ENCODE results near the gene PUS3. TPM values are rescaled to one million over a fixed set of nuclear protein-coding genes. Genes with fewer than 3 reads are reported as not detected.

Gene PUS3
- total RNA-seq, 1 experiment from 2014 or later = 18.6 TPM

GRCh38 chr11:125945011-125945796 lies 42.2 kb upstream of the PUS3 start:
- TF ChIP-seq MYBL2 (CRISPR knock-in tag; IDR thresholded peaks at IDR 0.05) (no peak), SP1 (CRISPR knock-in tag; conservative IDR thresholded peaks at IDR 0.05) (no peak), FOXJ3 (CRISPR knock-in tag; IDR thresholded peaks at IDR 0.05; ENCODE audit: borderline replicate concordance) (no peak), SMAD4 (CRISPR knock-in tag; IDR thresholded peaks at IDR 0.05) (no peak), EMX1 (CRISPR knock-in tag; IDR thresholded peaks at IDR 0.05) (no peak), ZNF317 (CRISPR knock-in tag; IDR thresholded peaks at IDR 0.05; ENCODE audit: borderline replicate concordance, low read depth) (no peak), IRF2 (CRISPR knock-in tag; IDR thresholded peaks at IDR 0.05; ENCODE audit: borderline replicate concordance, low read depth) (no peak), ZBTB21 (CRISPR knock-in tag; IDR thresholded peaks at IDR 0.05; ENCODE audit: borderline replicate concordance) (no peak)
- no peaks in the 10 kb centered on the region; the same call in 1 of the 2 replicates for H3K27me3 Mint-ChIP-seq (ENCODE audit: low read depth)
- H3K4me1 Mint-ChIP-seq = peaks cover 18% of the 10 kb centered on the region
- POLR2A ChIA-PET = interaction anchor here (1.2 kb wide), 1 partner anchor 249 kb away, joined by 3 read pairs; no protein-coding TSS in a partner anchor
- CTCF ChIA-PET = interaction anchor here (0.5 to 2.8 kb wide), 3 partner anchors 11 to 294 kb away, joined by 4 to 9 read pairs (median 4); no protein-coding TSS in a partner anchor
- H3K27ac Mint-ChIP-seq = no peak overlapping the region; the same call in 1 of the 2 replicates
- ATAC-seq = no peak
- DNase-seq (ENCODE audit: low spot score) = no peak
- no peaks in the 10 kb centered on the region for H3K9me3 Mint-ChIP-seq
- no peaks in the 10 kb centered on the region for H3K36me3 Mint-ChIP-seq
- no peak overlapping the region for H3K4me3 Mint-ChIP-seq

GRCh38 chr11:125944350-125945010 lies 41.5 kb upstream of the PUS3 start:
- POLR2A ChIA-PET = interaction anchor here (1.2 kb wide), 1 partner anchor 249 kb away, joined by 3 read pairs; no protein-coding TSS in a partner anchor

More at GRCh38 chr11:125944350-125945010, 41.5 kb upstream of the PUS3 start:
- H3K9me3 Mint-ChIP-seq = no peaks in the 10 kb centered on the region
- no peaks in the 10 kb centered on the region for H3K36me3 Mint-ChIP-seq
- DNase-seq (ENCODE audit: low spot score) (no peak), ATAC-seq (no peak)
- H3K4me3 Mint-ChIP-seq = no peak overlapping the region
- CTCF ChIA-PET = interaction anchor here (1.1 to 2.8 kb wide), 2 partner anchors 12 to 117 kb away, joined by 4 to 9 read pairs; no protein-coding TSS in a partner anchor
- TF ChIP-seq ZNF138 (CRISPR knock-in tag; conservative IDR thresholded peaks at IDR 0.05) = no peak
- no peak for TF ChIP-seq ZBTB43 (CRISPR knock-in tag; IDR thresholded peaks at IDR 0.05)
- no peak for TF ChIP-seq EMX1 (CRISPR knock-in tag; IDR thresholded peaks at IDR 0.05)
- no peak for TF ChIP-seq NR2C2 (CRISPR knock-in tag; IDR thresholded peaks at IDR 0.05)
- TF ChIP-seq CBFB (CRISPR knock-in tag; IDR thresholded peaks at IDR 0.05; ENCODE audit: low read depth) = no peak
- TF ChIP-seq CTCF (IDR thresholded peaks at IDR 0.05) = no peak
- no peak for TF ChIP-seq ZNF263 (CRISPR knock-in tag; IDR thresholded peaks at IDR 0.05; ENCODE audit: low read depth)
- no peak for TF ChIP-seq FOXP4 (CRISPR knock-in tag; IDR thresholded peaks at IDR 0.05)
- no peaks in the 10 kb centered on the region; the same call in 1 of the 2 replicates for H3K27me3 Mint-ChIP-seq (ENCODE audit: low read depth)
- peaks cover 18% of the 10 kb centered on the region for H3K4me1 Mint-ChIP-seq
- peak overlapping the region; percentile 34; the same call in 1 of the 2 replicates for H3K27ac Mint-ChIP-seq
